Ovary (tissue), 9 donors: ENCODE data around the gene POC1B. TPM values are rescaled to one million over a fixed set of nuclear protein-coding genes. Genes with fewer than 3 reads are reported as not detected.

Source experiments
- DNase-seq, 5 donors: peaks; one replicate each; pipeline ENCODE4 v3.0.0-alpha.2; 2019 to 2020
- H3K27ac ChIP-seq, 2 donors: fragments of 200-600 bp; one replicate each; pipeline versions ENCODE4 v1.5.1 to v1.8.0; 2019 to 2022
- H3K27me3 ChIP-seq: fragments of 200-600 bp; one replicate; pipeline ENCODE4 v1.8.0; 2022
- H3K36me3 ChIP-seq: fragments of 200-600 bp; sonication (generic); one replicate; pipeline ENCODE4 v1.5.1; 2019
- H3K4me1 ChIP-seq: one replicate; pipeline ENCODE4 v1.8.1; 2013; ENCODE audit warnings: mild to moderate bottlenecking, moderate library complexity; ENCODE audit not compliant: insufficient read depth
- H3K4me3 ChIP-seq: fragments of 200-600 bp; sonication (generic); one replicate; pipeline ENCODE4 v1.5.1; 2017
- H3K9me3 ChIP-seq, 2 donors: fragments of 200-600 bp in 1 of 2; sonication (generic) in 1 of 2; one replicate each; pipeline versions ENCODE4 v1.5.1 to v1.8.1; 2013 to 2019; ENCODE audit warnings: mild to moderate bottlenecking in 1 of 2, moderate library complexity in 1 of 2
- EP300 ChIP-seq: sonication (generic); formaldehyde crosslinking; IDR thresholded peaks from one replicate; pipeline ENCODE4 v1.6.1; 2017; ENCODE audit warnings: antibody characterized with exemption
- POLR2A ChIP-seq: fragments of 450-650 bp; IDR thresholded peaks from one replicate; pipeline ENCODE4 v1.6.1; 2017; ENCODE audit warnings: antibody characterized with exemption, mild to moderate bottlenecking, moderate library complexity
- WGBS, 3 donors: extraction: QIAGEN DNeasy Blood & Tissue Kit in 1 of 3; methylation state at CpG; one replicate each; pipeline versions ENCODE4 v1.1.5 to v1.1.7; 2013 to 2017; 5-methylcytosine and 5-hydroxymethylcytosine counted together
- intact Hi-C, 4 donors: fragments of 100-400 bp; cut with DNase I; formaldehyde crosslinking; loops; one replicate each; pipeline versions ENCODE4 v1.11.0 to v1.15.1; 2022 to 2023
- polyA plus RNA-seq, 2 donors: library from polyadenylated mRNA; stranded (reverse); fragments of 200-250 nt in 1 of 2; fragments of 350-450 nt in 1 of 2; fragmentation: Illumina TruSeq in 1 of 2; extraction: RNeasy Lipid Tissue Mini Kit (QIAGEN cat#74804) in 1 of 2; gene quantifications; one replicate each; pipeline ENCODE4 v1.2.3, GENCODE V29; 2013 to 2014
- total RNA-seq, 7 donors: library from RNA; depleted of rRNA in 2 of 7; stranded (reverse); fragments of >200 nt in 2 of 7; fragmentation: NEBNext Ultra II Directional in 3 of 7; extraction: Animal tissue kit (Norgen Biotek cat#: 25700) in 3 of 7; gene quantifications; one replicate each; pipeline versions ENCODE4 v1.1.0 to v1.2.4, GENCODE V29; 2016 to 2023
- TF ChIP-seq, protein P1 (sequence below), 3 donors: fragments of 450-650 bp in 2 of 3; fragments of 200-600 bp in 1 of 3; IDR thresholded peaks; one replicate each; pipeline versions ENCODE4 v1.5.1 to v1.8.0; 2016 to 2022; ENCODE audit warnings: antibody characterized with exemption in 3 of 3, mild to moderate bottlenecking in 1 of 3
- donor health status: DM: no; HTN: no; CAD: no; lungs with moderate emphysema.
- donor health status: DM: no; HTN: no; CAD: no.
- donor health status: Bipolar disorder and iron deficiency.
- donor health status: DM: yes; HTN: yes; CAD: no.
- donor health status: DM: no; HTN: no; CAD: no.
- donor health status: DM: yes; HTN: yes; CAD: no.

The POC1B gene
- total and polyA plus RNA-seq, 9 donors: 8.5 to 29.2 (median 13.8) TPM

DNA sequence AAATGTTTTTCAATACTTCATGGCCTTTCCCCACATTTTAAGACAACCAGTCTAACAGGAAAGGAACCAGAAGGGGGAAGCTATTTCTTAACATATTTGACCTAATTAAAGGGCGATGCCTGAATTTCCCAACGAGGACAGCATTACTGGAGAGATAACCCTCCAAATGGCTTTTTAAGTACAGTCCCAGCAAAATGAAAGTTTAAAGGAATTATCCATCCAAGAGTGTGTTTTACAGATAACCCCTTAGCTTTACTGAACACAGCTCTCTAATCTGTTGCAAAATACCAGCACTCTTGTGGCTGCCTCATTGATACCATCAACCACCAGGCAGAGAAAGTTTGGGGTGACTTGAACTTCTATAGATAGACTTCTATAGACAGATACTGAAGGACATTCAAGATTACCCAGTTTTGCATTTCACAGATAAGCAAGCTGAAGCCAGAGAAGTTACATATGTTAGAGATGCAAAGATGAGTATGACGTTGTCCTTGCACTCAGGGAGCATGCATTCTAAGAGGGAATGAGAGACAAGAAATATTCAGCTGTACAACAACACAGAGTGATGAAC is 132.2 kb downstream of the POC1B start:
- TF ChIP-seq, protein P1, sequence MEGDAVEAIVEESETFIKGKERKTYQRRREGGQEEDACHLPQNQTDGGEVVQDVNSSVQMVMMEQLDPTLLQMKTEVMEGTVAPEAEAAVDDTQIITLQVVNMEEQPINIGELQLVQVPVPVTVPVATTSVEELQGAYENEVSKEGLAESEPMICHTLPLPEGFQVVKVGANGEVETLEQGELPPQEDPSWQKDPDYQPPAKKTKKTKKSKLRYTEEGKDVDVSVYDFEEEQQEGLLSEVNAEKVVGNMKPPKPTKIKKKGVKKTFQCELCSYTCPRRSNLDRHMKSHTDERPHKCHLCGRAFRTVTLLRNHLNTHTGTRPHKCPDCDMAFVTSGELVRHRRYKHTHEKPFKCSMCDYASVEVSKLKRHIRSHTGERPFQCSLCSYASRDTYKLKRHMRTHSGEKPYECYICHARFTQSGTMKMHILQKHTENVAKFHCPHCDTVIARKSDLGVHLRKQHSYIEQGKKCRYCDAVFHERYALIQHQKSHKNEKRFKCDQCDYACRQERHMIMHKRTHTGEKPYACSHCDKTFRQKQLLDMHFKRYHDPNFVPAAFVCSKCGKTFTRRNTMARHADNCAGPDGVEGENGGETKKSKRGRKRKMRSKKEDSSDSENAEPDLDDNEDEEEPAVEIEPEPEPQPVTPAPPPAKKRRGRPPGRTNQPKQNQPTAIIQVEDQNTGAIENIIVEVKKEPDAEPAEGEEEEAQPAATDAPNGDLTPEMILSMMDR (IDR thresholded peaks at IDR 0.05): no peak
- TF ChIP-seq POLR2A (no peak), EP300 (no peak)
- Histone ChIP-seq H3K36me3 (no peaks in the 10 kb centered on the region), H3K4me3 (no peak overlapping the region), H3K9me3 (no peaks in the 10 kb centered on the region), H3K4me1 (no peaks in the 10 kb centered on the region), H3K27me3 (no peaks in the 10 kb centered on the region), H3K27ac (no peak overlapping the region)
- DNase-seq: no peak
- 48 to 56% (median 49%) methylated on average over 3 of the region's 3 CpGs for WGBS, 3 donors
- intact Hi-C loops: no loop called here

DNA sequence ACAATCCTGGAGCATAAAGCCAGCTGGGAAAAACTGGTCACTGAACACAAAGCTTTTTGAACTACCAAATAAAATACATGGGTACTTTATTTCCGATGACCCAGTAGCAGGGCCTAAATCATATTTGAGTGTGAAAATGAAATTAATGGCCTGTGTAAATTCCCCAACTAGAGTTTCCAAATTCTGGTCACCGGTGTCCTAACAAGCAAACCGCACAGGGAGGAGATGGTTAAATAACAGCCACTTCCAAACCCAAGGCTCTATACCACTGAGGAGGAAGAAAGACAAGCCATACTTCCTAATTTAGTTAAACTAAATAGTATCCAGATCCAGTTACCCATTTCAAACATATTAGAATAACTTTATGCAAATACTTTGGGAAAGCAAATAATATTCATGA is 133.5 kb downstream of the POC1B start:
- no peaks in the 10 kb centered on the region for H3K36me3 ChIP-seq
- intact Hi-C loops: no loop called here
- no peaks in the 10 kb centered on the region for H3K27me3 ChIP-seq
- no peak overlapping the region for H3K4me3 ChIP-seq
- H3K27ac ChIP-seq: no peak overlapping the region
- 95 to 99% (median 97%) methylated on average over 3 of the region's 3 CpGs for WGBS, 3 donors
- no peak for TF ChIP-seq POLR2A
- TF ChIP-seq, protein P1 (IDR thresholded peaks at IDR 0.05): no peak
- no peak for TF ChIP-seq EP300
- H3K9me3 ChIP-seq: no peaks in the 10 kb centered on the region
- DNase-seq: no peak
- no peaks in the 10 kb centered on the region for H3K4me1 ChIP-seq

DNA sequence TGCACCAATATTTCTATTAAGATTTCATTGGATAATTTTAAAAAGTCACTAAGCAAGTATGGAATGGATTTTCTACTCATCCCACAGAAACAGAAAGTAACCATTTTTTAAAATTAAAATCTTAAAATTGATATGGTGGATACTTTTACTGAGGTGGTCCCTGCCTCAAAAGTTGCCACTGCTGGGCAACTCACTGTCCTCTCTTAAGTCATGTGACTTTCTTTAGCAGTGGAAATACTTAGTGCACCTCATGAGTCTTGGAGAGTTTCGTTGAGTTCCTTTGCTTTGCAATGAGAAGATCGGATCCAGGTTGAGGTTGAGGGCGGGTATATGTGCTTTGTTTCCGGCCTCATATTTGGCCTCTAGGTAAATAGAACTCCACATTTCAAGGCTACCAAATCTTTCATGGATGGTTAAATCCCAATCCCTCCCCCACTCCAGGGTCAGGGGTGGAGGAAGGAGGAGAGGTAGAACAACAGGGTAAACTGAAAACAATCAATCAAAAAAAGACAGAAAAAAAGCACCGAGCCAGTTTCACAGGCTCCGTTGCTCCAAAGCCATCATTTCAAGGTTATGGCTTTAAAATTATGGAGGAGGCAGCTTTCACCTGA is 134.0 kb downstream of the POC1B start:
- no peak overlapping the region for H3K4me3 ChIP-seq
- H3K27ac ChIP-seq: no peak overlapping the region
- TF ChIP-seq, protein P1 (IDR thresholded peaks at IDR 0.05): no peak
- intact Hi-C loops: no loop called here
- 81 to 82% (median 81%) methylated on average over 6 of the region's 6 CpGs for WGBS, 3 donors
- H3K4me1 ChIP-seq: no peaks in the 10 kb centered on the region
- no peaks in the 10 kb centered on the region for H3K9me3 ChIP-seq
- H3K27me3 ChIP-seq: no peaks in the 10 kb centered on the region
- H3K36me3 ChIP-seq: no peaks in the 10 kb centered on the region
- DNase-seq: no peak

DNA sequence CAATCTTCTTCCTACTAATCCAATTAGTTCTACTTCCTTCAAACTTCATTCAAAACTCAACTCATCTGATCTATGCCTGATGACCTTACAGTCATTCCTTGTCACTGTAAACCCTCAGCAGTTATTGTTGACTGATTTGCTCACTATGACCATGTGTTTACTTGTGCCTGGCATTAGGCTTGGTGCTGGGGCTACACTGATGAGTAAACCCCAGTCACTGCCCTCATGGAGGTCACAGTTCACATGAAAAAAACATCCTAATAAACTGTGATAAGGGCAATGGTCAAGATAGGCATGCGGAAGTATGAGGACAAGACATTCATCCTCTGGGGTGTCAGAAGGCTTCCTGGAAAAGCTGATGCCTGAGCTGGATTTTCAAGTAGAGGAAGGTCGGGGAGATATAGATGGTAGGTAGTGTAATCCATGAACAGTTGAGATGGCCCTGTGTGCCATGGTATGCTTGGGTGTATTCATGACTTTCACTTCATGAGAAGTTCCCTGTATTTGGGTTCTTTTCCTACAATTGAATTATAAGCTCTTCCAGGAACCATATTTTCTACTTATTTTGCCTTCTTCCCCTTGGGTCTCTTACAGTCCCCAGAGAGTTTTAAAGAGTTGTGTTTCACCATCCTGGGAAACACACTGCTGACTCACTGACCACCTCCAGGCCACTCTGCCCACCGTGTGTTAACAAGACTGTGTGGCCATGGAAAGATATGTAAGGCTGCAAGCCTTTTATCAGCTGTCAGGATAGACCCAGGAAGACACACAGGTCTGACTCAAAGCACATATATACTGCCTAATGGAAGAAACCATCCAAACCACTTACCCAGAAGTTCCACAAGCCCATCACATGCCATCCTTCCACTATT is 134.8 kb downstream of the POC1B start:
- Histone ChIP-seq H3K36me3 (no peaks in the 10 kb centered on the region), H3K27me3 (no peaks in the 10 kb centered on the region), H3K27ac (no peak overlapping the region), H3K4me3 (no peak overlapping the region), H3K4me1 (no peaks in the 10 kb centered on the region), H3K9me3 (no peaks in the 10 kb centered on the region)
- TF ChIP-seq, protein P1 (IDR thresholded peaks at IDR 0.05): no peak
- TF ChIP-seq EP300: no peak
- no peak for TF ChIP-seq POLR2A
- DNase-seq: no peak
- WGBS, 3 donors: 75 to 87% (median 85%) methylated on average over 3 of the region's 3 CpGs
- intact Hi-C loops: no loop called here
